ENCODE data around the gene PSG2.
"Not testable (repeated sequence)": the region's sequence is repeated elsewhere in the genome, so short reads cannot be mapped to it uniquely, and the experiment has no call there.

DNA sequence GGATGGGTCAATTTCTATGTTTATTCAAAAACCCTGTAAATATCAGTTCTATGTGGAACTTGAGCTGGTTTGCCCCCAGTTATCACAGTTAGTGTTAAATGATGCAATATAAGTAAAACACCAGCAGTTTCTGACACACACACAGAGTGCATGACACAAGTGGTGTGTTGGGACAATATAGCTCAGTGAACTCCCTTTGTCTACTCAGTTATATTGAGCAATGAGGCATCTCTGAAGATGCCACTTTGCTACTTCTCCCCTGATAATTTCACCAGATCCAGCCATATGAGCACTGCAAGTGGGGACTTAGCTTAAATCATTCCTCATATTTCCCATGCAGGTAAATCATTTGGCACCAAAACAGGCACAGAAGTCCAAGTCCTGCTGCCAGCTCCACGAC is 33.0 kb upstream of the PSG2 start:
- TF ChIP-seq CTCF, POLR2A, POLR2AphosphoS5 (IDR thresholded peaks at IDR 0.05): not testable (repeated sequence)

All from stomach (tissue), 4 donors.